Measurements from ENCODE around the gene TACR1.
A peak's percentile ranks its signal among the peaks of the same experiment; 100 is the strongest.
"Not testable (repeated sequence)": the region's sequence is repeated elsewhere in the genome, so short reads cannot be mapped to it uniquely, and the experiment has no call there.

Gene TACR1, protein sequence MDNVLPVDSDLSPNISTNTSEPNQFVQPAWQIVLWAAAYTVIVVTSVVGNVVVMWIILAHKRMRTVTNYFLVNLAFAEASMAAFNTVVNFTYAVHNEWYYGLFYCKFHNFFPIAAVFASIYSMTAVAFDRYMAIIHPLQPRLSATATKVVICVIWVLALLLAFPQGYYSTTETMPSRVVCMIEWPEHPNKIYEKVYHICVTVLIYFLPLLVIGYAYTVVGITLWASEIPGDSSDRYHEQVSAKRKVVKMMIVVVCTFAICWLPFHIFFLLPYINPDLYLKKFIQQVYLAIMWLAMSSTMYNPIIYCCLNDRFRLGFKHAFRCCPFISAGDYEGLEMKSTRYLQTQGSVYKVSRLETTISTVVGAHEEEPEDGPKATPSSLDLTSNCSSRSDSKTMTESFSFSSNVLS

DNA sequence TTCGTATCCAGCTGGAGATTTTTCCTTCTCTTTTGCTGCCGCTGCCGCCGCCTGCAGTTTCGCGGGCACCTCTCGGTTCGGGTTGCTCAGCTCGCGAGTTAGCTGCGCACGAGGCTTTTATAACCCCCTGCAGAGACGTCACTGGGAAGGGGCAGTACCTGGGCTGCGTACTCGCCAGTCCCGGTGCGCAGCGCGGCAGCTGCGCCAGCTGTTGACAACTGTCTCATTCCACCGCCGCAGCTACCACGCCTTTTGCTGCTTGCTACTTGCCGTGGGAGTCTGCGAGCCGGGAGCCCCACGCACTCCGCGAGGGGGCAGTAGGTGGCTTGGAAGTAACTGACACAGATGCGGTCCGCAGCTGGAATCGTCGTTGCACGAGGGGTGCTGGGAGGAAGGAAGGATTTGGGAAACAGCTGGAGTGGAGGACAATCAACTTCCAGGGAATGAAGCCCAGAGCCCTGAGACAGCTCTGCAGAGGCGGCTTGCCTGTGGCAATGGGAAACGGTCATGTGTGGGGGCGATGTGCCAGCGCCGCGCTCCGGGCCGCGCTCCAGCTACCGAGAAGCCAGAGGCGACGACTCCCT, at the start of gene TACR1:
TSS of gene TACR1 (minus strand) at position 93 of the 584 bp plus-strand sequence. CDS start 586 bp downstream, outside the sequence.
- H3K27ac Mint-ChIP-seq: no peak within 1 kb of the TSS
- peak within 1 kb of the TSS; percentile 86 to 90 (median 87) for H3K4me3 Mint-ChIP-seq
- no peaks in the 10 kb centered on the region for H3K9me3 Mint-ChIP-seq
- H3K36me3 Mint-ChIP-seq (ENCODE audit: low read depth): no peaks in the 10 kb centered on the region
- peaks cover 11% of the 10 kb centered on the region for H3K4me1 Mint-ChIP-seq
- peaks cover 85% of the 10 kb centered on the region for H3K27me3 Mint-ChIP-seq (ENCODE audit: low read depth)
- TF ChIP-seq, protein P1, sequence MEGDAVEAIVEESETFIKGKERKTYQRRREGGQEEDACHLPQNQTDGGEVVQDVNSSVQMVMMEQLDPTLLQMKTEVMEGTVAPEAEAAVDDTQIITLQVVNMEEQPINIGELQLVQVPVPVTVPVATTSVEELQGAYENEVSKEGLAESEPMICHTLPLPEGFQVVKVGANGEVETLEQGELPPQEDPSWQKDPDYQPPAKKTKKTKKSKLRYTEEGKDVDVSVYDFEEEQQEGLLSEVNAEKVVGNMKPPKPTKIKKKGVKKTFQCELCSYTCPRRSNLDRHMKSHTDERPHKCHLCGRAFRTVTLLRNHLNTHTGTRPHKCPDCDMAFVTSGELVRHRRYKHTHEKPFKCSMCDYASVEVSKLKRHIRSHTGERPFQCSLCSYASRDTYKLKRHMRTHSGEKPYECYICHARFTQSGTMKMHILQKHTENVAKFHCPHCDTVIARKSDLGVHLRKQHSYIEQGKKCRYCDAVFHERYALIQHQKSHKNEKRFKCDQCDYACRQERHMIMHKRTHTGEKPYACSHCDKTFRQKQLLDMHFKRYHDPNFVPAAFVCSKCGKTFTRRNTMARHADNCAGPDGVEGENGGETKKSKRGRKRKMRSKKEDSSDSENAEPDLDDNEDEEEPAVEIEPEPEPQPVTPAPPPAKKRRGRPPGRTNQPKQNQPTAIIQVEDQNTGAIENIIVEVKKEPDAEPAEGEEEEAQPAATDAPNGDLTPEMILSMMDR (IDR thresholded peaks at IDR 0.05; ENCODE audit: unreplicated experiment in 3 of 3): peak; percentile 58 to 70 (median 66)

DNA sequence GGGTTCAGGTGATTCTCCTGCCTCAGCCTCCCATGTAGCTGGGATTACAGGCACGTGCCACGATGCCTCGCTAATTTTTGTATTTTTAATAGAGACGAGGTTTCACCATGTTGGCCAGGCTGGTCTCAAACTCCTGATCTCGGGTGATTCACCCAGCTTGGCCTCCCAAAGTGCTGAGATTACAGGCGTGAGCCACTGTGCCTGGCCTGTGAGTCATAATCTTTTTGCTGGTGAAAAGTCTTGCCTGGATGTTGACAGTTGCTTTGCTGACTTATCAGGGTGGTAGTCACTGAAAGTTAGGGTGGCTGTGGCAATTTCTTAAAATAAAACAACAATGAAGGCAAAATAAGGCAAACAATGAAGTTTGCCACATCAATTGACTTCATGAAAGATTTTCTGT, 49.3 kb upstream of the TACR1 start:
- not testable (repeated sequence) for H3K4me3 Mint-ChIP-seq; H3K27ac Mint-ChIP-seq; H3K36me3 Mint-ChIP-seq (ENCODE audit: low read depth); H3K27me3 Mint-ChIP-seq (ENCODE audit: low read depth); H3K4me1 Mint-ChIP-seq
- peaks cover 30% of the 10 kb centered on the region for H3K9me3 Mint-ChIP-seq

GRCh38 chr2:75246441-75247167, 47.3 kb upstream of the TACR1 start:
- Mint-ChIP-seq H3K27me3 (ENCODE audit: low read depth) (no peaks in the 10 kb centered on the region), H3K36me3 (ENCODE audit: low read depth) (no peaks in the 10 kb centered on the region), H3K27ac (no peak overlapping the region), H3K4me1 (no peaks in the 10 kb centered on the region), H3K9me3 (peaks cover 41% of the 10 kb centered on the region), H3K4me3 (no peak overlapping the region)
- TF ChIP-seq, protein P1 (IDR thresholded peaks at IDR 0.05; ENCODE audit: unreplicated experiment in 3 of 3): no peak

- Mint-ChIP-seq H3K27ac (no peak overlapping the region), H3K9me3 (peaks cover 34% of the 10 kb centered on the region), H3K4me1 (peaks cover 5% of the 10 kb centered on the region), H3K27me3 (ENCODE audit: low read depth) (no peaks in the 10 kb centered on the region), H3K4me3 (no peak overlapping the region), H3K36me3 (ENCODE audit: low read depth) (no peaks in the 10 kb centered on the region)
- TF ChIP-seq, protein P1 (IDR thresholded peaks at IDR 0.05; ENCODE audit: unreplicated experiment in 3 of 3): no peak
Observed at GRCh38 chr2:75243219-75243618, 43.9 kb upstream of the TACR1 start.

DNA sequence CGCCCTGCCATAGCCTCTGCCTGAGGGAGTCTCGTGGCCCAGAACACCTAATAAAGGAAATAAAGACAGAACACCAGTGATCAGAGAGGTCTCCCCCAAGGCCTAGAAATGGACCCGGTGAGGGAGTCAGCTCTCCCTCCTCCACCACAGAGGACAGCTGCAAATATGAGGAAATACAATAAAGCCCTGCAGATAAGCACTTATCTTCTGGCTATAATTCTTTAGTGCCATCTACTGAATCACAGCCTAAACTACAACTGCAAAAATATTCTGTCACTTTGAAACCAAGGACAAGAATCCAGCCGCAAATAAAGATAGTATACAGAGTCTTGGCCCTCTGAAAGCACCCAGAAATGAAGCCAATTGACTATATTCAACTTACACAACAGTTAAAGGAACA, 42.4 kb upstream of the TACR1 start:
- Mint-ChIP-seq H3K4me3 (no peak overlapping the region), H3K4me1 (peaks cover 5% of the 10 kb centered on the region), H3K36me3 (ENCODE audit: low read depth) (no peaks in the 10 kb centered on the region), H3K27ac (no peak overlapping the region), H3K27me3 (ENCODE audit: low read depth) (no peaks in the 10 kb centered on the region), H3K9me3 (peaks cover 32% of the 10 kb centered on the region)
- TF ChIP-seq, protein P1 (IDR thresholded peaks at IDR 0.05; ENCODE audit: unreplicated experiment in 3 of 3): no peak

- no peak overlapping the region for H3K4me3 Mint-ChIP-seq
- H3K27ac Mint-ChIP-seq: no peak overlapping the region
- TF ChIP-seq, protein P1 (IDR thresholded peaks at IDR 0.05; ENCODE audit: unreplicated experiment in 3 of 3): no peak
- H3K4me1 Mint-ChIP-seq: peaks cover 5% of the 10 kb centered on the region
- H3K36me3 Mint-ChIP-seq (ENCODE audit: low read depth): no peaks in the 10 kb centered on the region
- H3K9me3 Mint-ChIP-seq: peaks cover 19% of the 10 kb centered on the region
- H3K27me3 Mint-ChIP-seq (ENCODE audit: low read depth): no peaks in the 10 kb centered on the region
Observed at GRCh38 chr2:75238670-75239330, 39.5 kb upstream of the TACR1 start.

Measured in nephron (organoid).